Mammary epithelial cell (primary cell): ENCODE results near the gene CA5A.

Experiments used
- CTCF ChIP-seq, 2 donors: IDR thresholded peaks in 1 of 2; conservative IDR thresholded peaks in 1 of 2; 2 replicates each; pipeline ENCODE4 v1.5.1; 2011 to 2012; ENCODE audit warnings: inconsistent platforms in 2 of 2, low read length in 2 of 2, mild to moderate bottlenecking in 2 of 2, control low read depth in 1 of 2, low read depth in 1 of 2; ENCODE audit not compliant: insufficient read depth in 1 of 2; ENCODE audit errors: extremely low read depth in 1 of 2
- EZH2 ChIP-seq: IDR thresholded peaks from 2 replicates; pipeline ENCODE4 v1.6.1; 2012; ENCODE audit warnings: low read length, inconsistent platforms, borderline replicate concordance

- TF ChIP-seq CTCF (conservative IDR thresholded peaks at IDR 0.05 in 1 of 2, IDR thresholded peaks at IDR 0.05 in 1 of 2; ENCODE audit: extremely low read depth in 1 of 2, insufficient read depth in 1 of 2, low read depth in 1 of 2, low read length in 2 of 2) (no peak), EZH2 (no peak)
Observed at GRCh38 chr16:87963400-87963799, 27.1 kb upstream of the CA5A start.
